IMR-90 (cell line): ENCODE measurements around the gene FMNL3. TPM values are rescaled to one million over a fixed set of nuclear protein-coding genes. Genes with fewer than 3 reads are reported as not detected.

Experiments
- ATAC-seq: fragments of 200-7000 bp; cut with Tn5 transposase; 2 replicates; pipeline ENCODE4 v1.9.1; 2020; ENCODE audit warnings: low read depth, mild to moderate bottlenecking, moderate library complexity
- BruUV-seq: library from RNA; stranded (reverse); fragments of 400-500 nt; replicated peaks from 2 replicates; lab custom pipeline; 2021; lab: Mats Ljungman, UMichigan
- CTCF ChIA-PET: fragments of 300-600 bp; formaldehyde crosslinking; extraction: SDS; loops from one replicate; lab custom pipeline; 2021; ENCODE audit warnings: antibody characterized with exemption; lab: Yijun Ruan, JAX
- POLR2A ChIA-PET: fragments of 300-600 bp; sonication (Branson Sonifier 250); formaldehyde crosslinking; loops from one replicate; lab custom pipeline; 2022; ENCODE audit warnings: antibody characterized with exemption; ENCODE audit not compliant: unreplicated experiment; lab: Charles Lee
- DNase-seq: peaks from one replicate; pipeline ENCODE4 v3.0.0; 2013
- H2AFZ ChIP-seq: replicated peaks from 2 replicates; pipeline ENCODE3; 2013; ENCODE audit warnings: low read length, mild to moderate bottlenecking; ENCODE audit not compliant: poor library complexity
- H2AK5ac ChIP-seq: 2 replicates; pipeline ENCODE4 v1.6.1; 2013; ENCODE audit warnings: low read depth, low read length, inconsistent platforms
- H2AK9ac ChIP-seq: replicated peaks from 2 replicates; pipeline ENCODE3; 2013; ENCODE audit warnings: mild to moderate bottlenecking, low read depth, low read length, moderate library complexity; ENCODE audit not compliant: poor library complexity
- H2BK120ac ChIP-seq: 2 replicates; pipeline ENCODE4 v1.6.1; 2013; ENCODE audit warnings: low read depth, low read length, inconsistent platforms
- H2BK15ac ChIP-seq: 3 replicates; pipeline ENCODE4 v1.6.1; 2013; ENCODE audit warnings: low read depth, low read length, inconsistent platforms
- H2BK20ac ChIP-seq: 2 replicates; pipeline ENCODE4 v1.6.1; 2013; ENCODE audit warnings: low read depth, mild to moderate bottlenecking, inconsistent platforms, low read length, moderate library complexity
- H2BK5ac ChIP-seq: 2 replicates; pipeline ENCODE4 v1.6.1; 2013; ENCODE audit warnings: mild to moderate bottlenecking, low read depth, low read length, inconsistent platforms; ENCODE audit not compliant: poor library complexity, severe bottlenecking
- H3K14ac ChIP-seq: replicated peaks from 2 replicates; pipeline ENCODE4 v1.6.1; 2013; ENCODE audit warnings: low read depth, low read length, inconsistent platforms
- H3K18ac ChIP-seq: 2 replicates; pipeline ENCODE4 v1.6.1; 2013; ENCODE audit warnings: low read depth, low read length, control low read depth
- H3K23ac ChIP-seq: 2 replicates; pipeline ENCODE4 v1.6.1; 2013; ENCODE audit warnings: low read depth, low read length, inconsistent platforms
- H3K27ac ChIP-seq: 2 replicates; pipeline ENCODE4 v1.5.1; 2013; ENCODE audit warnings: mild to moderate bottlenecking, control low read depth, low read length; ENCODE audit not compliant: insufficient read depth
- H3K27me3 ChIP-seq: 2 replicates; pipeline ENCODE4 v1.6.1; 2013; ENCODE audit warnings: low read length; ENCODE audit not compliant: control insufficient read depth, insufficient read depth
- H3K36me3 ChIP-seq: 2 replicates; pipeline ENCODE4 v1.6.1; 2013; ENCODE audit warnings: low read length, mixed read lengths; ENCODE audit not compliant: control insufficient read depth, insufficient read depth
- H3K4ac ChIP-seq: 2 replicates; pipeline ENCODE4 v1.6.1; 2013; ENCODE audit warnings: low read depth, low read length, inconsistent platforms
- H3K4me1 ChIP-seq: 2 replicates; pipeline ENCODE4 v1.6.1; 2013; ENCODE audit warnings: low read length, mixed read lengths; ENCODE audit not compliant: control insufficient read depth, insufficient read depth
- H3K4me2 ChIP-seq: 2 replicates; pipeline ENCODE4 v1.6.1; 2013; ENCODE audit warnings: low read depth, mild to moderate bottlenecking, control low read depth, low read length, moderate library complexity
- H3K4me3 ChIP-seq: 2 replicates; pipeline ENCODE4 v1.5.1; 2013; ENCODE audit warnings: low read depth, mild to moderate bottlenecking, control low read depth, low read length, moderate library complexity; ENCODE audit not compliant: insufficient read depth
- H3K56ac ChIP-seq: 2 replicates; pipeline ENCODE4 v1.6.1; 2013; ENCODE audit warnings: low read length, inconsistent platforms; ENCODE audit not compliant: insufficient read depth; ENCODE audit errors: extremely low read depth
- H3K79me1 ChIP-seq, 2 experiments: 2 replicates each; pipeline ENCODE4 v1.6.1; 2013; ENCODE audit warnings: low read length in 2 of 2, inconsistent platforms in 1 of 2, low read depth in 1 of 2
- H3K9ac ChIP-seq: 2 replicates; pipeline ENCODE4 v1.6.1; 2013; ENCODE audit warnings: low read depth, low read length, control low read depth
- H3K9me1 ChIP-seq: 2 replicates; pipeline ENCODE4 v1.6.1; 2013; ENCODE audit warnings: low read length, inconsistent platforms; ENCODE audit not compliant: insufficient read depth
- H3K9me3 ChIP-seq: 2 replicates; pipeline ENCODE4 v1.6.1; 2013; ENCODE audit warnings: low read length; ENCODE audit not compliant: control insufficient read depth, insufficient read depth
- H4K20me1 ChIP-seq: 2 replicates; pipeline ENCODE4 v1.6.1; 2013; ENCODE audit warnings: low read length, inconsistent platforms; ENCODE audit not compliant: insufficient read depth
- H4K5ac ChIP-seq: 2 replicates; pipeline ENCODE4 v1.6.1; 2013; ENCODE audit warnings: mild to moderate bottlenecking, low read depth, low read length, control low read depth
- H4K8ac ChIP-seq, 2 experiments: 2 replicates each; pipeline ENCODE4 v1.6.1; 2013; ENCODE audit warnings: low read depth in 2 of 2, low read length in 2 of 2, control low read depth in 1 of 2, inconsistent platforms in 1 of 2
- H4K91ac ChIP-seq: 2 replicates; pipeline ENCODE4 v1.6.1; 2013; ENCODE audit warnings: low read depth, low read length, inconsistent platforms; ENCODE audit not compliant: insufficient read depth
- BHLHE40 ChIP-seq: fragments of 150-350 bp; IDR thresholded peaks from 2 replicates; pipeline ENCODE4 v1.6.1; 2016; ENCODE audit warnings: mild to moderate bottlenecking, low read depth, low read length
- CEBPB ChIP-seq: IDR thresholded peaks from 2 replicates; pipeline ENCODE4 v1.6.1; 2012; ENCODE audit warnings: low read depth, low read length, improper control_type of control experiment
- CHD1 ChIP-seq: IDR thresholded peaks from 2 replicates; pipeline ENCODE4 v1.6.1; 2012; ENCODE audit warnings: low read depth, low read length, improper control_type of control experiment
- CTCF ChIP-seq: conservative IDR thresholded peaks from 2 replicates; pipeline ENCODE4 v1.5.1; 2012; ENCODE audit warnings: mild to moderate bottlenecking, low read depth, low read length, improper control_type of control experiment
- ELK1 ChIP-seq: fragments of 150-350 bp; IDR thresholded peaks from 2 replicates; pipeline ENCODE4 v1.6.1; 2016; ENCODE audit warnings: low read depth, mild to moderate bottlenecking, low read length, moderate library complexity, borderline replicate concordance
- FOS ChIP-seq: fragments of 150-350 bp; IDR thresholded peaks from 2 replicates; pipeline ENCODE4 v1.6.1; 2016; ENCODE audit warnings: low read depth, low read length
- MAFK ChIP-seq: IDR thresholded peaks from 2 replicates; pipeline ENCODE4 v1.6.1; 2012; ENCODE audit warnings: low read depth, low read length, improper control_type of control experiment
- MXI1 ChIP-seq: IDR thresholded peaks from 2 replicates; pipeline ENCODE4 v1.6.1; 2012; ENCODE audit warnings: low read depth, mild to moderate bottlenecking, low read length, moderate library complexity, borderline replicate concordance
- NFE2L2 ChIP-seq: fragments of 150-350 bp; IDR thresholded peaks from 2 replicates; pipeline ENCODE4 v1.6.1; 2016; ENCODE audit warnings: low read depth, mild to moderate bottlenecking, low read length
- POLR2A ChIP-seq: IDR thresholded peaks from 2 replicates; pipeline ENCODE4 v1.6.1; 2012; ENCODE audit warnings: mild to moderate bottlenecking, low read depth, low read length
- RAD21 ChIP-seq: IDR thresholded peaks from 2 replicates; pipeline ENCODE4 v1.6.1; 2012; ENCODE audit warnings: low read length, improper control_type of control experiment
- RCOR1 ChIP-seq: IDR thresholded peaks from 2 replicates; pipeline ENCODE4 v1.6.1; 2012; ENCODE audit warnings: mild to moderate bottlenecking, low read length, improper control_type of control experiment; ENCODE audit not compliant: insufficient replicate concordance
- RFX5 ChIP-seq: IDR thresholded peaks from 2 replicates; pipeline ENCODE4 v1.8.0; 2012; ENCODE audit warnings: low read depth, mild to moderate bottlenecking, low read length, moderate library complexity
- SMC3 ChIP-seq: fragments of 150-350 bp; IDR thresholded peaks from 2 replicates; pipeline ENCODE4 v1.6.1; 2016; ENCODE audit warnings: low read depth, mild to moderate bottlenecking, antibody characterized with exemption, low read length, moderate library complexity
- USF2 ChIP-seq: fragments of 150-350 bp; IDR thresholded peaks from 2 replicates; pipeline ENCODE4 v1.6.1; 2017; ENCODE audit warnings: mild to moderate bottlenecking, antibody characterized with exemption, low read length, low read depth
- WGBS, 2 experiments: methylation state at CpG; one replicate each; pipeline versions ENCODE4 v1.1.5 to v1.1.7; 2013; ENCODE audit warnings: missing lambda C conversion rate in 2 of 2; ENCODE audit not compliant: insufficient read length in 1 of 2; ENCODE audit errors: extremely low coverage in 2 of 2; 5-methylcytosine and 5-hydroxymethylcytosine counted together
- dilution Hi-C: fragments of 300-500 bp; cut with HindIII; formaldehyde crosslinking; loops from one replicate; pipeline ENCODE4 v1.14.3; 2018; ENCODE audit warnings: low sequenced_read_pairs; ENCODE audit not compliant: unreplicated experiment
- in situ Hi-C: fragments of 300-500 bp; cut with MboI; formaldehyde crosslinking; loops from 3 replicates; pipeline ENCODE4 v1.14.3; 2019; ENCODE audit warnings: low sequenced_read_pairs, inconsistent platforms, mixed read lengths
- intact Hi-C: fragments of 100-400 bp; cut with micrococcal nuclease; formaldehyde crosslinking; loops from 2 replicates; pipeline ENCODE4 v1.10.0; 2022
- polyA plus RNA-seq, 3 experiments: library from polyadenylated mRNA; depleted of rRNA; stranded (reverse); fragments of >200 nt; gene quantifications; 2 replicates each; pipeline ENCODE4 v1.2.3, GENCODE V29; 2012; ENCODE audit warnings: low replicate concordance in 1 of 3
- total RNA-seq: library from RNA; depleted of rRNA; stranded (reverse); fragments of >200 nt; gene quantifications from 2 replicates; pipeline ENCODE4 v1.2.3, GENCODE V29; 2012

The FMNL3 gene
- total and polyA plus RNA-seq, 2 of the 4 experiments (the other 2 are of a cell fraction) = 16.3 to 36.4 TPM

DNA sequence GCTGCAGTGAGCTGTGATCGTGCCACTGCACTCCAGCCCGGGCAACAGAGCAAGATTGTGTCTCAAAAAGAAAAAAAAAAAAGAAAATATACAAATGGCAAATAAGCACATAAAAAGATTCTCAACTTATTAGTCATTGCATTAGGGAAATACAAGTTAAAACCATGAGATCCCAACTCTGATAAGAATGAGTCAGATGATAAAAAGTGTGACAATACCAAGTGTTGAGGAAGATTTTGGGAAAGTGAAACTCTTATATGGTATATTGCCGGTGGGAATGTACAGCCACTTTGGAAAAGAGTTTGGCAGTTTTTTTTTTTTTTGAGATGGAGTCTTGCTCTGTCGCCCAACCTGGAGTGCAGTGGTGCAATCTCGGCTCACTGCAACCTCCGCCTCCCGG is 91.5 kb downstream of the FMNL3 start:
- no TSS peak for BruUV-seq
- intact Hi-C loops = no loop called here
- no peak overlapping the region for H3K56ac ChIP-seq

More for the DNA sequence above, 91.5 kb downstream of the FMNL3 start:
- DNase-seq (peak; percentile 45), ATAC-seq (no peak)
- Histone ChIP-seq H3K4me2 (no peak overlapping the region), H2BK20ac (no peak overlapping the region), H3K9me1 (no peaks in the 10 kb centered on the region), H4K91ac (no peak overlapping the region), H4K5ac (no peak overlapping the region), H3K9me3 (peaks cover 2% of the 10 kb centered on the region; the same call in 1 of the 2 replicates), H3K27me3 (peaks cover 3% of the 10 kb centered on the region; the same call in 1 of the 2 replicates), H3K4ac (no peak overlapping the region), H2BK120ac (no peak overlapping the region), H2AFZ (no peak overlapping the region), H3K18ac (no peak overlapping the region), H2AK9ac (no peak overlapping the region), H4K20me1 (no peaks in the 10 kb centered on the region), H3K36me3 (no peaks in the 10 kb centered on the region), H3K23ac (no peak overlapping the region), H3K9ac (no peak overlapping the region), H3K14ac (no peak overlapping the region), H3K79me1 (no peaks in the 10 kb centered on the region), H4K8ac (no peak overlapping the region), H3K4me1 (no peaks in the 10 kb centered on the region), H2BK5ac (no peak overlapping the region), H3K27ac (no peak overlapping the region), H3K4me3 (no peak overlapping the region), H2AK5ac (no peak overlapping the region), H2BK15ac (no peak overlapping the region)
- ChIA-PET POLR2A (no interaction called here), CTCF (no interaction called here)
- dilution Hi-C loops = no loop called here
- in situ Hi-C loops = no loop called here
- TF ChIP-seq RAD21 = no peak
- no peak for TF ChIP-seq MXI1
- no peak for TF ChIP-seq SMC3
- TF ChIP-seq USF2 = no peak
- TF ChIP-seq MAFK = no peak
- no peak for TF ChIP-seq CHD1
- TF ChIP-seq FOS = no peak
- TF ChIP-seq RCOR1 = no peak
- TF ChIP-seq POLR2A = no peak
- no peak for TF ChIP-seq ELK1
- no peak for TF ChIP-seq CTCF
- no peak for TF ChIP-seq RFX5
- TF ChIP-seq CEBPB = no peak
- no peak for TF ChIP-seq NFE2L2
- TF ChIP-seq BHLHE40 = no peak
- no CpG with 5 or more reads among the region's 7 CpGs for WGBS, 2 experiments
